GM19099 (cell line): ENCODE results near the gene BMP8A.

Source experiments
- POLR2A ChIP-seq: IDR thresholded peaks from 3 replicates; pipeline ENCODE4 v1.6.1; 2011; ENCODE audit warnings: low read depth; ENCODE audit not compliant: insufficient read length; ENCODE audit errors: extremely low read depth

Gene BMP8A

GRCh38 chr1:39568208-39568607, 76.8 kb downstream of the BMP8A start:
- no peak for TF ChIP-seq POLR2A

GRCh38 chr1:39569034-39569433, 77.6 kb downstream of the BMP8A start:
- TF ChIP-seq POLR2A: no peak

GRCh38 chr1:39570477-39571177, 79.2 kb downstream of the BMP8A start:
- no peak for TF ChIP-seq POLR2A

- no peak for TF ChIP-seq POLR2A
These were observed 79.7 kb downstream of the BMP8A start for GRCh38 chr1:39571178-39571483.

- no peak for TF ChIP-seq POLR2A
These were observed 81.1 kb downstream of the BMP8A start for GRCh38 chr1:39572379-39573096.

GRCh38 chr1:39573097-39573465, 81.6 kb downstream of the BMP8A start:
- no peak for TF ChIP-seq POLR2A

GRCh38 chr1:39573736-39574624, 82.5 kb downstream of the BMP8A start:
- no peak for TF ChIP-seq POLR2A

- no peak for TF ChIP-seq POLR2A
These were observed 83.2 kb downstream of the BMP8A start for GRCh38 chr1:39574646-39575045.
